ENCODE results near the gene MYG1.
A peak's percentile ranks its signal among the peaks of the same experiment; 100 is the strongest.
"Not testable (repeated sequence)": the region's sequence is repeated elsewhere in the genome, so short reads cannot be mapped to it uniquely, and the experiment has no call there.

Gene MYG1

GRCh38 chr12:53287741-53288216 lies 11.7 kb upstream of the MYG1 start:
- DNase-seq = peak; percentile 33 to 46

GRCh38 chr12:53288322-53288721 lies 11.2 kb upstream of the MYG1 start:
- DNase-seq = no peak

DNA sequence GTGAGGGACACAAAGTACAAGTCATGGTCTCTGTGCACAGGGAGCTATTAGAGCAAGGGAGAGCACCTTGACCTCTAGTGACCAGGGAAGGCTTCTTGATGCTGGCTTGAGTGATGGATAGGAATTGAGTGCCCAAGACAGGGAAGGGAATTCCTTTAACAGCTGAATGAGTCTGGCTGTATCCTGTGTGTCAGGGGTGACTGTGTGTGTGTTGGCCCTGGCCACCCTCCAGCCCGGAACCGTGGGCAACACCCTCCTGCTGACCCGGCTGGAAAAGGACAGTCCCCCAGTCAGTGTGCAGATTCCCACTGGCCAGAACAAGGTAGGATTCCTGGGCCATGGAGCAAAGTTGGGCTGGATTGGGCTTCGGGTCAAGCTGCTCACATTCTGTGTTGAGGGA lies 9.6 kb upstream of the MYG1 start:
- no peak for DNase-seq

- DNase-seq = no peak
Measured at GRCh38 chr12:53290661-53291060, 8.8 kb upstream of the MYG1 start.

- DNase-seq = no peak
Measured at GRCh38 chr12:53292426-53292825, 7.1 kb upstream of the MYG1 start.

DNA sequence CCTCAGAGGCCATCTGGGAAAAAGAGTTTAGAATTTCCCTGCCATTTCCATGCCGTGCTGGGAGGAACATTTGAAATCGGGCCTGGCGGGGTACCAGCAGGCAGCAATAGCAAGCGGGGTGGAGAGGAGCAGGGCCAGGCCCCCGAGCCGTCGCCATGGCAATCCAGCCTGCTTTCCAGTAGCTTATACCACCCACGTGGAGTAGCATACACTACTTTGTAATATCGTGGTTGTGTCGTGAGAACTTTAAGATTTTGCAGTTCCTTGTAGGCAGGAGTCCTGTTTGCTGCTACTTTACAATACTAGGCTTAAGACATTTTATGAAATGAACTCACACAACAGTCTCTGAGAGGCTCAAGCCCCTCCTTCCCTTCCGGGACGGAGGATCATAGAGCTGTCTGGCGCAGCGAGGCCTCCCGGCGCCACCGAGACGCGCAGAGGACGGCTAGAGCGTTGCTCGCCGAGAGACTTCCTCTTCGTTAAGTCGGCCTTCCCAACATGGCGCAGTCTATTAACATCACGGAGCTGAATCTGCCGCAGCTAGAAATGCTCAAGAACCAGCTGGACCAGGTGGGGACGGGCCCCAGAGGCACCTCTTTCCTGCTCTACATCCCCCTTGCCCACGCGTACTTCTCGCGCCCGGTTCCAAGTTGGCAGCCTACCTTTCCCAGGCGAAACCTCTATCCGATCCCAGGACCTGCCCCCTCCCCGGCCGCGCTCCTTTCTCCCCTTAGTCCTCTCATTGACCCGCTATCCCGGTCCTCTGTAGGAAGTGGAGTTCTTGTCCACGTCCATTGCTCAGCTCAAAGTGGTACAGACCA lies 4.2 kb upstream of the MYG1 start, which contains the start of gene PFDN5:
TSS of gene PFDN5 (plus strand) at position 473 of the 821 bp plus-strand sequence. CDS start at position 499, 26 bp downstream.
- peak; percentile 56 to 79 for DNase-seq

- no peak for DNase-seq
Measured at GRCh38 chr12:53295891-53296219, 3.6 kb upstream of the MYG1 start.

DNA sequence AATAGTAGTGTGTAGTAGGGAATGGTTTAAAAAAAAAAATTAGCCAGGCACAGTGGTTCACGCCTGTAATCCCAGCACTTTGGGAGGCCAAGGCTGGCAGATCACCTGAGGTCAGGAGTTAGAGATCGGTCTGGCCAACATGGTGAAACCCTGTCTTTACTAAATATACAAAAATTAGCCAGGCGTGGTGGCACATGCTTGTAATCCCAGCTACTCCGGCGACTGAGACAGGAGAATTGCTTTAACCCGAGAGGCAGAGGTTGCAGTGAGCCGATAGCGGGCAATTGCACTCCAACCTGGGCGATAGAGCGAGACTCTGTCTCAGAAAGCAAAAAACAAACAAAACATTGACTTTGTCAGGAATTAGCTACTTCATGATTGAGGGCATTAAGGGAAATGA lies 2.4 kb upstream of the MYG1 start:
- DNase-seq = not testable (repeated sequence)

DNA sequence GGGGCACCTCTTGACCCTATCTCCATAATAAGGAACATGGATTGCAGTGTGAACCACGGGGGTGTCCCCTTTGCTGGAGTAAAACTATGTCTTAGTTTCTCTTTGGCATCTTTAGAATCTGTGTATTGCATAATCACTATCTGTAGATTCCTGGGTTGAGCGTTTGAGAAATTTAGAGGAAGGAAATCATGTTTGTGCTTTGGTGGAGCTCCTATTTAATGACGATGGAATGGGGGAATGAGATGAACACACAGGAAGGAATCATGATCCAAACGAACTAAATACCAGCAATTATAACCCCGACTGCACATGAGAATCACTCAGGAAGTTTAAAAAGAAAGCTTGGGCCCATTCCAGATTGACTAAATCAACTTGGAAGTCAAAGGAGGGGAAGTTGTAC lies 1.3 kb upstream of the MYG1 start:
- no peak for DNase-seq

- DNase-seq = no peak
Measured at GRCh38 chr12:53299101-53299453, 418 bp upstream of the MYG1 start.

- DNase-seq = no peak
Measured at GRCh38 chr12:53300187-53300586, 692 bp downstream of the MYG1 start.

DNA sequence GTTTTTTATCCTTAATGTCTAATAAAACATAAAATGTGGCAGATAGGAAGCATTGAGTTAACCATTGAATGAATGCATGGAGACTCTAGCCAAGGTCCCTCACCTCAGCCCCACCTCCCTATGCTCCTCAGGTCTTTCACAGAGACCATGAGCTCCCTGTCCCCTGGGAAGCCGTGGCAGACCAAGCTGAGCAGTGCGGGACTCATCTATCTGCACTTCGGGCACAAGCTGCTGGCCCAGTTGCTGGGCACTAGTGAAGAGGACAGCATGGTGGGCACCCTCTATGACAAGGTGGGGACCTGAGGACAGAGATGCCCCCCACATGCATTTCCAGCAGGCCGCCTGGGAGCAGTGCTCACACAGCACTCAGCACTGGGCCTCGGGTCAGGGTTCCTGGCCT lies 3.4 kb downstream of the MYG1 start:
- no peak for DNase-seq

DNA sequence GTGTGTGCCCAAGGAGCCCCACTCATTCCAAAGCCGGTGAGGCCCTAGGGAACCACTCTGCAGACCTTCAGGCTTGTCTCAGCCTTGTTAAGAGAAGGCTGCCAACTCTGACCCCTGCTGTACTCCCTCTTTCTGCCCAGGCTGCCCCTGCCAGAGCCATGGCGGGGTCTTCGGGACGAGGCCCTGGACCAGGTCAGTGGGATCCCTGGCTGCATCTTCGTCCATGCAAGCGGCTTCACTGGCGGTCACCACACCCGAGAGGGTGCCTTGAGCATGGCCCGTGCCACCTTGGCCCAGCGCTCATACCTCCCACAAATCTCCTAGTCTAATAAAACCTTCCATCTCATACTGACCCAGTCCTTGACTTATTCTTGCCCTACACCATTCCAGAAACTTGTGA lies 7.3 kb downstream of the MYG1 start:
- DNase-seq = no peak

GRCh38 chr12:53308276-53308675 lies 8.8 kb downstream of the MYG1 start:
- no peak for DNase-seq

DNA sequence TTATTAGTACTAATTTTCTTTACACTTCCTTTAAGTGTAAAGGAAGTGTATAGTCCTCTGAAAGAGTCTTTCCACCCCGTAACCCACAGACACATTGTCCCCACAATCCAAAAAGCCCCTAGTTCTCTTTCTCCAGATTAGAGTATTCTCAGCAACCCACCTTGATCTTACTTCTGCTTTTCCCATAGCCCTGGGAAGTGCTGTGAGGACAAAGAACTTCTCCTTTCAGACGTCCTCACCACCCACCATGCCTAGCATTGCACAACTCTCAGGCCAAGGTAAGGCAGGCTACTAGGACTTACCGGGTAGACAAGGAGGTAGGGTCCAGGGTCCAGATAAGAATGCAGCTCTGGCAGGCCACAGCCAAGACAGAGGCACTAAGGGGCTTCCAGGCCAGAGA lies 14.5 kb downstream of the MYG1 start:
- no peak for DNase-seq

DNA sequence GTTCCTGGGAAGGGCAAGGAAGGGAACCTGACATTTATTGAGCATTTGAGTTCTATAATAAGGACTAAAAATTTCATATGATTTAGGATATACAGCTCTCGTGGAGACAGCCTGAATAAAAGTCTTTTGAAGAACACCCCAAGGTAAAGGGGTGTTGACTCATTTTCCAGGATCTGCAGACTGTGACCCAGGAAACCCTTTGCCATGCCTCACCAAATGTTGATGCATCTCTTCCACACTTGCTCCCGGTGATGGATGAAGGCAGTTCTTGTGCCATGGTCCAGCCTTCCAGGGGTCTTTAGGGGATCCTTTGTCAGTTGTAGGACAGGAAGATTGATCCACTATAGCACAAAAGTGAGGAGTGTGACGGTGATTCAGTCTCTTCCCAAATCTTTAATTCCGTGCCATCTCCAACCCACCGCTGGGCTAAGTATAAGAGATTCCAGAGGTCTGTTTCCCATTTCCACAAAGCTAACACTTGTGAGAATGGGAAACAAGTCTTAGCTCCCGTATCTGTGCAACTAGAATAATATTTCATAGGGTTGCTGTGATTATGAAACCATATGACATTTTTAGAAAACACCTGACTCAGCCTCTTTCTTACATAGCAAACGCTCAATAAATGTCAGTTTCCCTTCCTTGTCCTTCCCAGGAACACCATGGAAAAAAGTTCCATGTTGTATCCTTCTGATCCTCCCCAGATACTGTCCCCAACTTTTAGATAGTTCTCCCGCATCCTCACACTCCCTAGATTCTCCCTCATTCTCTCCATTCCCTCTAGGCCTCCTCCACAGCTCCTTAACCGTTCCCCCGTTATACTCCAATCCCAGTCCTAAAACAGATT lies 21.1 kb downstream of the MYG1 start:
- no peak for DNase-seq

- DNase-seq = no peak
Measured at GRCh38 chr12:53324113-53324778, 24.8 kb downstream of the MYG1 start.

DNA sequence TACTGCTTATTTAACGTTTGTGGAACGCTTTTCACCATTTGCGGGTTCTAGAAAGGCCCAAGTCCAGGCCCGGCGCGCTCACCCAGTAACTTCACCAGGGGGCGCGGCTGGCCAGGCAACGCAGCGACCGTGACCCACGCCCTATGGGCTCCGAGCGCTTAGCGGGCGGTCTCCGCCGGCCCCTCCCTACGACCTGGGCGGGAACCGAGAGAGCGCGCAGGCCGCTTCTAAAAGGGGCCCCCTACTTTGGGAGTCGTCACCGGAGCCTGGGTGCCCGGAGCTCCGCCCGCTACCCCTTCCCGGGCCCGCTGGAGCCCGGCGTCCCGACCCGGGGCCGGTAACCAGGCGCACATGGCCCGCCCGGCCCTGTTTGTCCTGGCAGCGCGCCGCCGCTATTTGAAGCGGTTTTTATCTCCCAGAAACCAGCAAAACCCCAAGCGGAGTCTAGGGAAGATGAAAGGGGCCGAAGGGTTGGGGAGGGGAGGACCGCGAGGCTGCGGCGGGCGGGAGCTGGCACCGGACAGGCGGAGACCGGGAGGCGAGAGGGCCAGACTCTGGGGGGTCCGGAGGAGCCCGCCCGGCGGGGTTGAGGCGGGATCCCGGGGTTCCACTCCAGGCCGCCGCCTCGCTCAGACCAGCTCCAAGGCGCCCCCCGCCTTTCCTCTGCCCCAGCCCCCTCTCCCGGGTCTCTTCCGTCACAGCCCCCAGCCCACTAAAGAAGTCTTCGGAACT lies 25.4 kb downstream of the MYG1 start:
- peak; percentile 66 to 83 for DNase-seq

- peak in 1 of 2 experiments; percentile 22 for DNase-seq
Measured at GRCh38 chr12:53325511-53326061, 26.1 kb downstream of the MYG1 start.

GRCh38 chr12:53326460-53327185 lies 27.1 kb downstream of the MYG1 start:
- DNase-seq = peak in 1 of 2 experiments; percentile 38

GRCh38 chr12:53327435-53328042 lies 28.0 kb downstream of the MYG1 start:
- no peak for DNase-seq

All from NCI-H524 (cell line).